H9 (cell line): Measurements from ENCODE around the gene LCNL1. TPM values are rescaled to one million over a fixed set of nuclear protein-coding genes. Genes with fewer than 3 reads are reported as not detected.

Source experiments
- DNase-seq: peaks from one replicate; pipeline ENCODE4 v3.0.0-alpha.2; 2017
- H2AFZ ChIP-seq: one replicate; pipeline ENCODE4 v1.6.1; 2013; ENCODE audit warnings: mild to moderate bottlenecking, low read length, control low read depth, moderate library complexity
- H2AK5ac ChIP-seq: 2 replicates; pipeline ENCODE4 v1.6.1; 2013; ENCODE audit warnings: low read length, control low read depth, mixed read lengths; ENCODE audit not compliant: insufficient read length
- H2BK120ac ChIP-seq: one replicate; pipeline ENCODE4 v1.6.1; 2013; ENCODE audit warnings: low read depth, mild to moderate bottlenecking, low read length, control low read depth, inconsistent platforms; ENCODE audit not compliant: poor library complexity, severe bottlenecking
- H2BK12ac ChIP-seq: 2 replicates; pipeline ENCODE4 v1.6.1; 2013; ENCODE audit warnings: low read length, control low read depth, mixed read lengths, low read depth; ENCODE audit not compliant: insufficient read length
- H2BK15ac ChIP-seq: 2 replicates; pipeline ENCODE4 v1.6.1; 2013; ENCODE audit warnings: low read depth, low read length, control low read depth
- H2BK20ac ChIP-seq: one replicate; pipeline ENCODE4 v1.6.1; 2013; ENCODE audit warnings: low read depth, mild to moderate bottlenecking, low read length, control low read depth, inconsistent platforms; ENCODE audit not compliant: poor library complexity, severe bottlenecking
- H2BK5ac ChIP-seq: 2 replicates; pipeline ENCODE4 v1.6.1; 2013; ENCODE audit warnings: low read length, control low read depth, mixed read lengths; ENCODE audit not compliant: insufficient read length
- H3K14ac ChIP-seq: 2 replicates; pipeline ENCODE4 v1.6.1; 2013; ENCODE audit warnings: low read length, control low read depth; ENCODE audit not compliant: insufficient read depth
- H3K18ac ChIP-seq: 2 replicates; pipeline ENCODE4 v1.6.1; 2013; ENCODE audit warnings: low read depth, mild to moderate bottlenecking, mixed read lengths, low read length, control low read depth; ENCODE audit not compliant: insufficient read length
- H3K23ac ChIP-seq: 2 replicates; pipeline ENCODE4 v1.6.1; 2013; ENCODE audit warnings: low read length, control low read depth, mixed read lengths, low read depth; ENCODE audit not compliant: insufficient read length
- H3K23me2 ChIP-seq: 2 replicates; pipeline ENCODE4 v1.6.1; 2013; ENCODE audit warnings: low read depth, mild to moderate bottlenecking, mixed read lengths, low read length, control low read depth; ENCODE audit not compliant: insufficient read length, poor library complexity, severe bottlenecking
- H3K27ac ChIP-seq: 2 replicates; pipeline ENCODE4 v1.5.1; 2013; ENCODE audit warnings: low read length, control low read depth, mixed read lengths, low read depth; ENCODE audit not compliant: insufficient read length
- H3K27me3 ChIP-seq: 2 replicates; pipeline ENCODE4 v1.6.1; 2013; ENCODE audit warnings: low read length, control low read depth, inconsistent platforms; ENCODE audit not compliant: insufficient read depth
- H3K4ac ChIP-seq: 2 replicates; pipeline ENCODE4 v1.6.1; 2013; ENCODE audit warnings: low read depth, mild to moderate bottlenecking, control low read depth, inconsistent platforms, low read length, moderate library complexity
- H3K4me1 ChIP-seq: 2 replicates; pipeline ENCODE4 v1.6.1; 2013; ENCODE audit warnings: low read length, control low read depth, inconsistent platforms; ENCODE audit not compliant: insufficient read depth
- H3K4me2 ChIP-seq: 2 replicates; pipeline ENCODE4 v1.6.1; 2013; ENCODE audit warnings: low read length, control low read depth, mixed read lengths; ENCODE audit not compliant: insufficient read length, insufficient read depth
- H3K56ac ChIP-seq: 2 replicates; pipeline ENCODE4 v1.6.1; 2013; ENCODE audit warnings: low read depth, mild to moderate bottlenecking, mixed read lengths, low read length, control low read depth; ENCODE audit not compliant: insufficient read length
- H3K79me1 ChIP-seq: 2 replicates; pipeline ENCODE4 v1.6.1; 2013; ENCODE audit warnings: low read depth, mild to moderate bottlenecking, moderate library complexity, low read length, control low read depth, inconsistent platforms; ENCODE audit not compliant: insufficient read depth, poor library complexity, severe bottlenecking
- H3K79me2 ChIP-seq: 2 replicates; pipeline ENCODE4 v1.6.1; 2013; ENCODE audit warnings: low read length, control low read depth, inconsistent platforms; ENCODE audit not compliant: insufficient read depth
- H3K9ac ChIP-seq: 2 replicates; pipeline ENCODE4 v1.6.1; 2013; ENCODE audit warnings: low read length, control low read depth, mixed read lengths; ENCODE audit not compliant: insufficient read length; ENCODE audit errors: extremely low read depth
- H3K9me3 ChIP-seq: one replicate; pipeline ENCODE4 v1.6.1; 2013; ENCODE audit warnings: low read depth, low read length, inconsistent platforms; ENCODE audit not compliant: control insufficient read depth
- H3T11ph ChIP-seq: one replicate; pipeline ENCODE4 v1.6.1; 2013; ENCODE audit warnings: mild to moderate bottlenecking, low read length, control low read depth, inconsistent platforms
- H4K20me1 ChIP-seq: one replicate; pipeline ENCODE4 v1.6.1; 2013; ENCODE audit not compliant: control insufficient read depth, insufficient read length, insufficient read depth
- H4K5ac ChIP-seq: 2 replicates; pipeline ENCODE4 v1.6.1; 2013; ENCODE audit warnings: low read depth, mild to moderate bottlenecking, mixed read lengths, low read length, control low read depth; ENCODE audit not compliant: insufficient read length
- H4K8ac ChIP-seq: replicated peaks from 2 replicates; pipeline ENCODE4 v1.6.1; 2013; ENCODE audit warnings: low read length, control low read depth, mixed read lengths, low read depth; ENCODE audit not compliant: insufficient read length
- H4K91ac ChIP-seq: 2 replicates; pipeline ENCODE4 v1.6.1; 2013; ENCODE audit warnings: low read depth, mild to moderate bottlenecking, moderate library complexity, mixed read lengths, low read length, control low read depth; ENCODE audit not compliant: insufficient read length
- H3K27ac Mint-ChIP-seq, 3 experiments: 2 replicates in 2 of 3; 3 replicates in 1 of 3; pipeline ENCODE4 v1.8.0; 2020 to 2021; ENCODE audit warnings: mixed read lengths in 3 of 3, mild to moderate bottlenecking in 1 of 3, moderate library complexity in 1 of 3
- H3K27me3 Mint-ChIP-seq: 2 replicates; pipeline ENCODE4 v1.8.0; 2021; ENCODE audit warnings: low read depth, mild to moderate bottlenecking, moderate library complexity, mixed read lengths
- H3K36me3 Mint-ChIP-seq, 3 experiments: 2 replicates in 2 of 3; 3 replicates in 1 of 3; pipeline ENCODE4 v1.8.0; 2020 to 2021; ENCODE audit warnings: low read depth in 3 of 3, mixed read lengths in 3 of 3; ENCODE audit not compliant: insufficient read depth in 1 of 3
- H3K4me1 Mint-ChIP-seq, 2 experiments: 2 replicates each; pipeline ENCODE4 v1.8.0; 2020; ENCODE audit warnings: mixed read lengths in 2 of 2
- H3K4me3 Mint-ChIP-seq, 2 experiments: 2 replicates in 1 of 2; 3 replicates in 1 of 2; pipeline ENCODE4 v1.8.0; 2020 to 2021; ENCODE audit warnings: mild to moderate bottlenecking in 2 of 2, mixed read lengths in 2 of 2, moderate library complexity in 1 of 2
- H3K9me3 Mint-ChIP-seq, 2 experiments: 2 replicates in 1 of 2; 3 replicates in 1 of 2; pipeline ENCODE4 v1.8.0; 2020; ENCODE audit warnings: mild to moderate bottlenecking in 2 of 2, mixed read lengths in 2 of 2, moderate library complexity in 1 of 2
- CTCF ChIP-seq: fragments of 200-600 bp; sonication (generic); conservative IDR thresholded peaks from 3 replicates; pipeline ENCODE4 v1.8.0; 2021; ENCODE audit warnings: antibody characterized with exemption, mild to moderate bottlenecking
- WGBS: extraction: QIAGEN DNeasy Blood & Tissue Kit; methylation state at CpG from one replicate; pipeline ENCODE4 v1.1.7; 2013; ENCODE audit warnings: missing lambda C conversion rate, low lambda C conversion rate, mixed read lengths; ENCODE audit not compliant: insufficient read length; ENCODE audit errors: extremely low coverage; 5-methylcytosine and 5-hydroxymethylcytosine counted together
- total RNA-seq: library from RNA; stranded (reverse); gene quantifications from 2 replicates; pipeline ENCODE4 v1.2.1, GENCODE V29; 2021

Gene LCNL1
- total RNA-seq, 1 experiment from 2014 or later, result 0.20 TPM

- Histone ChIP-seq H3K23me2 (peaks cover 6% of the 10 kb centered on the region), H3K4ac (no peak overlapping the region), H2BK15ac (no peak overlapping the region), H3K4me1 (no peaks in the 10 kb centered on the region), H4K91ac (no peak overlapping the region), H2BK12ac (no peak overlapping the region), H4K5ac (no peak overlapping the region), H3K56ac (no peak overlapping the region), H3K27ac (no peak overlapping the region), H2AFZ (no peak overlapping the region), H2BK120ac (no peak overlapping the region), H3K4me2 (no peak overlapping the region), H3K27me3 (no peaks in the 10 kb centered on the region), H3K79me2 (no peaks in the 10 kb centered on the region), H4K8ac (no peak overlapping the region), H3K14ac (no peak overlapping the region), H2AK5ac (no peak overlapping the region), H3T11ph (no peak overlapping the region), H3K23ac (no peak overlapping the region), H3K9me3 (no peaks in the 10 kb centered on the region), H2BK5ac (no peak overlapping the region), H3K9ac (no peak overlapping the region), H2BK20ac (no peak overlapping the region), H3K79me1 (no peaks in the 10 kb centered on the region), H4K20me1 (no peaks in the 10 kb centered on the region), H3K18ac (no peak overlapping the region)
- Mint-ChIP-seq H3K27me3 (peaks cover 23% of the 10 kb centered on the region), H3K4me1 (peaks cover 9 to 12% of the 10 kb centered on the region in 2 experiments), H3K4me3 (no peak overlapping the region), H3K36me3 (peaks cover 2 to 8% (median 2%) of the 10 kb centered on the region in 3 experiments; a peak in 5 of 7 replicates), H3K27ac (no peak overlapping the region), H3K9me3 (peaks cover 9 to 10% of the 10 kb centered on the region in 2 experiments; a peak in 3 of 5 replicates)
- no CpG with 5 or more reads among the region's 40 CpGs for WGBS
- DNase-seq, result no peak
- TF ChIP-seq CTCF, result no peak
These were observed 12.1 kb downstream of the LCNL1 start for GRCh38 chr9:136994888-136995230.
